Suprapubic skin (tissue), 3 donors: Measurements from ENCODE around the gene YES1.

ENCODE experiments used
- POLR2A ChIP-seq, 2 donors: fragments of 450-650 bp; IDR thresholded peaks; one replicate each; pipeline ENCODE4 v1.6.1; 2017; ENCODE audit warnings: antibody characterized with exemption in 2 of 2, mild to moderate bottlenecking in 2 of 2, moderate library complexity in 2 of 2
- TF ChIP-seq, protein P1 (sequence below), 2 donors: fragments of 200-600 bp in 1 of 2; fragments of 450-650 bp in 1 of 2; sonication (generic) in 1 of 2; IDR thresholded peaks; one replicate each; pipeline ENCODE4 v1.5.1; 2016 to 2019; ENCODE audit warnings: antibody characterized with exemption in 2 of 2, mild to moderate bottlenecking in 1 of 2, moderate library complexity in 1 of 2

DNA sequence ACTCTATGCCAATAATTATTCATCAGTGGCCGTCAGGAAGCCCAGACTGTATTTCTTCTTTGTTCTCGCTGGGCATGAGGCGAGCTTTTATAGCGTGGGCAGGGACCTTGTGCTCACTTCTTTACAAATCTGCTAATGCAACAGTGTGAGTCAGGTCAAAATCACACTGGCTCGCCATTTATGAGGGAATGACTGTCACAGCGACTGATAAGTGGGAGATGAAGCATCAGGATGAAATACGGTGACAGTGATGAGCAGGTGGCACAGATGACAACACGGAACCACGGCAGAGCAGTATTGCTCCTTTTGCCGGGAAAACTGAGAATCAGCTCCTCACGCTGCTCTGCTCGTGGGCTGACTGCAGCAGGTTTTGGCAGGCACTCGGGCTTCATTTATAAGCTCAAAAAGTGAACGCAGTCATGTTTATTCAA is 134.1 kb downstream of the YES1 start:
- TF ChIP-seq, protein P1, sequence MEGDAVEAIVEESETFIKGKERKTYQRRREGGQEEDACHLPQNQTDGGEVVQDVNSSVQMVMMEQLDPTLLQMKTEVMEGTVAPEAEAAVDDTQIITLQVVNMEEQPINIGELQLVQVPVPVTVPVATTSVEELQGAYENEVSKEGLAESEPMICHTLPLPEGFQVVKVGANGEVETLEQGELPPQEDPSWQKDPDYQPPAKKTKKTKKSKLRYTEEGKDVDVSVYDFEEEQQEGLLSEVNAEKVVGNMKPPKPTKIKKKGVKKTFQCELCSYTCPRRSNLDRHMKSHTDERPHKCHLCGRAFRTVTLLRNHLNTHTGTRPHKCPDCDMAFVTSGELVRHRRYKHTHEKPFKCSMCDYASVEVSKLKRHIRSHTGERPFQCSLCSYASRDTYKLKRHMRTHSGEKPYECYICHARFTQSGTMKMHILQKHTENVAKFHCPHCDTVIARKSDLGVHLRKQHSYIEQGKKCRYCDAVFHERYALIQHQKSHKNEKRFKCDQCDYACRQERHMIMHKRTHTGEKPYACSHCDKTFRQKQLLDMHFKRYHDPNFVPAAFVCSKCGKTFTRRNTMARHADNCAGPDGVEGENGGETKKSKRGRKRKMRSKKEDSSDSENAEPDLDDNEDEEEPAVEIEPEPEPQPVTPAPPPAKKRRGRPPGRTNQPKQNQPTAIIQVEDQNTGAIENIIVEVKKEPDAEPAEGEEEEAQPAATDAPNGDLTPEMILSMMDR (IDR thresholded peaks at IDR 0.05): no peak
- TF ChIP-seq POLR2A (IDR thresholded peaks at IDR 0.05): no peak
